IMR-90 (cell line): Measurements from ENCODE around the gene PRM3. TPM values are rescaled to one million over a fixed set of nuclear protein-coding genes. Genes with fewer than 3 reads are reported as not detected.
A peak's percentile ranks its signal among the peaks of the same experiment; 100 is the strongest.

Experiments
- ATAC-seq: fragments of 200-7000 bp; cut with Tn5 transposase; 2 replicates; pipeline ENCODE4 v1.9.1; 2020; ENCODE audit warnings: low read depth, mild to moderate bottlenecking, moderate library complexity
- BruUV-seq: library from RNA; stranded (reverse); fragments of 400-500 nt; replicated peaks from 2 replicates; lab custom pipeline; 2021; lab: Mats Ljungman, UMichigan
- CTCF ChIA-PET: fragments of 300-600 bp; formaldehyde crosslinking; extraction: SDS; loops from one replicate; lab custom pipeline; 2021; ENCODE audit warnings: antibody characterized with exemption; lab: Yijun Ruan, JAX
- POLR2A ChIA-PET: fragments of 300-600 bp; sonication (Branson Sonifier 250); formaldehyde crosslinking; loops from one replicate; lab custom pipeline; 2022; ENCODE audit warnings: antibody characterized with exemption; ENCODE audit not compliant: unreplicated experiment; lab: Charles Lee
- DNase-seq: peaks from one replicate; pipeline ENCODE4 v3.0.0; 2013
- H2AFZ ChIP-seq: replicated peaks from 2 replicates; pipeline ENCODE3; 2013; ENCODE audit warnings: low read length, mild to moderate bottlenecking; ENCODE audit not compliant: poor library complexity
- H2AK5ac ChIP-seq: 2 replicates; pipeline ENCODE4 v1.6.1; 2013; ENCODE audit warnings: low read depth, low read length, inconsistent platforms
- H2AK9ac ChIP-seq: replicated peaks from 2 replicates; pipeline ENCODE3; 2013; ENCODE audit warnings: mild to moderate bottlenecking, low read depth, low read length, moderate library complexity; ENCODE audit not compliant: poor library complexity
- H2BK120ac ChIP-seq: 2 replicates; pipeline ENCODE4 v1.6.1; 2013; ENCODE audit warnings: low read depth, low read length, inconsistent platforms
- H2BK15ac ChIP-seq: 3 replicates; pipeline ENCODE4 v1.6.1; 2013; ENCODE audit warnings: low read depth, low read length, inconsistent platforms
- H2BK20ac ChIP-seq: 2 replicates; pipeline ENCODE4 v1.6.1; 2013; ENCODE audit warnings: low read depth, mild to moderate bottlenecking, inconsistent platforms, low read length, moderate library complexity
- H2BK5ac ChIP-seq: 2 replicates; pipeline ENCODE4 v1.6.1; 2013; ENCODE audit warnings: mild to moderate bottlenecking, low read depth, low read length, inconsistent platforms; ENCODE audit not compliant: poor library complexity, severe bottlenecking
- H3K14ac ChIP-seq: replicated peaks from 2 replicates; pipeline ENCODE4 v1.6.1; 2013; ENCODE audit warnings: low read depth, low read length, inconsistent platforms
- H3K18ac ChIP-seq: 2 replicates; pipeline ENCODE4 v1.6.1; 2013; ENCODE audit warnings: low read depth, low read length, control low read depth
- H3K23ac ChIP-seq: 2 replicates; pipeline ENCODE4 v1.6.1; 2013; ENCODE audit warnings: low read depth, low read length, inconsistent platforms
- H3K27ac ChIP-seq: 2 replicates; pipeline ENCODE4 v1.5.1; 2013; ENCODE audit warnings: mild to moderate bottlenecking, control low read depth, low read length; ENCODE audit not compliant: insufficient read depth
- H3K27me3 ChIP-seq: 2 replicates; pipeline ENCODE4 v1.6.1; 2013; ENCODE audit warnings: low read length; ENCODE audit not compliant: control insufficient read depth, insufficient read depth
- H3K36me3 ChIP-seq: 2 replicates; pipeline ENCODE4 v1.6.1; 2013; ENCODE audit warnings: low read length, mixed read lengths; ENCODE audit not compliant: control insufficient read depth, insufficient read depth
- H3K4ac ChIP-seq: 2 replicates; pipeline ENCODE4 v1.6.1; 2013; ENCODE audit warnings: low read depth, low read length, inconsistent platforms
- H3K4me1 ChIP-seq: 2 replicates; pipeline ENCODE4 v1.6.1; 2013; ENCODE audit warnings: low read length, mixed read lengths; ENCODE audit not compliant: control insufficient read depth, insufficient read depth
- H3K4me2 ChIP-seq: 2 replicates; pipeline ENCODE4 v1.6.1; 2013; ENCODE audit warnings: low read depth, mild to moderate bottlenecking, control low read depth, low read length, moderate library complexity
- H3K4me3 ChIP-seq: 2 replicates; pipeline ENCODE4 v1.5.1; 2013; ENCODE audit warnings: low read depth, mild to moderate bottlenecking, control low read depth, low read length, moderate library complexity; ENCODE audit not compliant: insufficient read depth
- H3K56ac ChIP-seq: 2 replicates; pipeline ENCODE4 v1.6.1; 2013; ENCODE audit warnings: low read length, inconsistent platforms; ENCODE audit not compliant: insufficient read depth; ENCODE audit errors: extremely low read depth
- H3K79me1 ChIP-seq, 2 experiments: 2 replicates each; pipeline ENCODE4 v1.6.1; 2013; ENCODE audit warnings: low read length in 2 of 2, inconsistent platforms in 1 of 2, low read depth in 1 of 2
- H3K9ac ChIP-seq: 2 replicates; pipeline ENCODE4 v1.6.1; 2013; ENCODE audit warnings: low read depth, low read length, control low read depth
- H3K9me1 ChIP-seq: 2 replicates; pipeline ENCODE4 v1.6.1; 2013; ENCODE audit warnings: low read length, inconsistent platforms; ENCODE audit not compliant: insufficient read depth
- H3K9me3 ChIP-seq: 2 replicates; pipeline ENCODE4 v1.6.1; 2013; ENCODE audit warnings: low read length; ENCODE audit not compliant: control insufficient read depth, insufficient read depth
- H4K20me1 ChIP-seq: 2 replicates; pipeline ENCODE4 v1.6.1; 2013; ENCODE audit warnings: low read length, inconsistent platforms; ENCODE audit not compliant: insufficient read depth
- H4K5ac ChIP-seq: 2 replicates; pipeline ENCODE4 v1.6.1; 2013; ENCODE audit warnings: mild to moderate bottlenecking, low read depth, low read length, control low read depth
- H4K8ac ChIP-seq, 2 experiments: 2 replicates each; pipeline ENCODE4 v1.6.1; 2013; ENCODE audit warnings: low read depth in 2 of 2, low read length in 2 of 2, control low read depth in 1 of 2, inconsistent platforms in 1 of 2
- H4K91ac ChIP-seq: 2 replicates; pipeline ENCODE4 v1.6.1; 2013; ENCODE audit warnings: low read depth, low read length, inconsistent platforms; ENCODE audit not compliant: insufficient read depth
- CEBPB ChIP-seq: IDR thresholded peaks from 2 replicates; pipeline ENCODE4 v1.6.1; 2012; ENCODE audit warnings: low read depth, low read length, improper control_type of control experiment
- CTCF ChIP-seq: conservative IDR thresholded peaks from 2 replicates; pipeline ENCODE4 v1.5.1; 2012; ENCODE audit warnings: mild to moderate bottlenecking, low read depth, low read length, improper control_type of control experiment
- FOS ChIP-seq: fragments of 150-350 bp; IDR thresholded peaks from 2 replicates; pipeline ENCODE4 v1.6.1; 2016; ENCODE audit warnings: low read depth, low read length
- MXI1 ChIP-seq: IDR thresholded peaks from 2 replicates; pipeline ENCODE4 v1.6.1; 2012; ENCODE audit warnings: low read depth, mild to moderate bottlenecking, low read length, moderate library complexity, borderline replicate concordance
- RAD21 ChIP-seq: IDR thresholded peaks from 2 replicates; pipeline ENCODE4 v1.6.1; 2012; ENCODE audit warnings: low read length, improper control_type of control experiment
- RCOR1 ChIP-seq: IDR thresholded peaks from 2 replicates; pipeline ENCODE4 v1.6.1; 2012; ENCODE audit warnings: mild to moderate bottlenecking, low read length, improper control_type of control experiment; ENCODE audit not compliant: insufficient replicate concordance
- SMC3 ChIP-seq: fragments of 150-350 bp; IDR thresholded peaks from 2 replicates; pipeline ENCODE4 v1.6.1; 2016; ENCODE audit warnings: low read depth, mild to moderate bottlenecking, antibody characterized with exemption, low read length, moderate library complexity
- WGBS, 2 experiments: methylation state at CpG; one replicate each; pipeline versions ENCODE4 v1.1.5 to v1.1.7; 2013; ENCODE audit warnings: missing lambda C conversion rate in 2 of 2; ENCODE audit not compliant: insufficient read length in 1 of 2; ENCODE audit errors: extremely low coverage in 2 of 2; 5-methylcytosine and 5-hydroxymethylcytosine counted together
- dilution Hi-C: fragments of 300-500 bp; cut with HindIII; formaldehyde crosslinking; loops from one replicate; pipeline ENCODE4 v1.14.3; 2018; ENCODE audit warnings: low sequenced_read_pairs; ENCODE audit not compliant: unreplicated experiment
- in situ Hi-C: fragments of 300-500 bp; cut with MboI; formaldehyde crosslinking; loops from 3 replicates; pipeline ENCODE4 v1.14.3; 2019; ENCODE audit warnings: low sequenced_read_pairs, inconsistent platforms, mixed read lengths
- intact Hi-C: fragments of 100-400 bp; cut with micrococcal nuclease; formaldehyde crosslinking; loops from 2 replicates; pipeline ENCODE4 v1.10.0; 2022
- polyA plus RNA-seq, 3 experiments: library from polyadenylated mRNA; depleted of rRNA; stranded (reverse); fragments of >200 nt; gene quantifications; 2 replicates each; pipeline ENCODE4 v1.2.3, GENCODE V29; 2012; ENCODE audit warnings: low replicate concordance in 1 of 3
- total RNA-seq: library from RNA; depleted of rRNA; stranded (reverse); fragments of >200 nt; gene quantifications from 2 replicates; pipeline ENCODE4 v1.2.3, GENCODE V29; 2012

The PRM3 gene
- total and polyA plus RNA-seq, 2 of the 4 experiments (the other 2 are of a cell fraction) = not detected

DNA sequence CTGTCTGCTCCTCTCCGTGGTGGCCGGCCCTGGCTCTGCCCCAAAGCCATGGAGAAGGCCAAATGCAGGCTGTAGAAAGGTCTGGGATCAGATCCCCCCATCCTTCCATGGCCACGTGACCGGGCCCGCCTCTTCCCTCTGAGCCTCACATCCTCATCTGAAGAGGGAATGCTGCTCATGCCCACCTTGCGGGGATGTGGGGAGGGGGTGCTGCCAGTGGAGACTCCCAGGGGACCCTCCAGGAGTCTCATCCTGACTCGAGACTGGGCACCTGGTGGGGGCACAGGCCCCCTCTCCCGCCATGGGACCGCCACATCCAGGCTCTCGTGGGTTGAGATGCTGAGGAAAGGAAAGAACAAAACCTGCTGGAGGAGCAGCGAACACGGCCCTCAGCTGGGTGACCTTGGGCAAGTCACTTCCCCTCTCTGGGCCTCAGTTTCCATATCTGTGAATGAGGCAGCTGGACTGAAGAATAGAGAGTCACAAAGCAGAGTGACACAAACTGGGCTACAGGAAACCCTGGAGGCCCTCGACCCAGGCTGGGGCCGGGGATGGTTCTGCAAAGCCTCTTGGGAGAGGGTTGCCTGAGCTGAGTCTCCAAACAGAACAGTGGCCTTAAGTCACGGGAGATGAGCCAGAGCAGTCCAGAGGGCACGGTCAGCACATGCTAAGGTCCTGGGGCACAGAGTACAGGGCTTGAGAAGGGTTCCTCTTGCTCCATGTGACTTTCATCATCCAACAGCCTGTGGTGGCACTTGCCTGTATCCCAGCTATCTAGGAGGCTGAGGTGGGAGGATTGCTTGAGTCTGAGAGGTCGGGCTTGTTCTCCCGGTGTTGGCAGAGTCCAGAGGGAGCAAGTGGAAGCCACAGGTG is 47.5 kb downstream of the PRM3 start:
- H2AK5ac ChIP-seq = peak overlapping the region; percentile 39; the same call in 1 of the 2 replicates
- dilution Hi-C loops = no loop called here
- H3K4me2 ChIP-seq = 0 out of 2 replicates have a peak overlapping the region, but pooled peaks have one; percentile 36

More for the DNA sequence above, 47.5 kb downstream of the PRM3 start:
- TF ChIP-seq RAD21 = no peak
- TF ChIP-seq MXI1 = no peak
- TF ChIP-seq CTCF = no peak
- TF ChIP-seq SMC3 = no peak
- no peak for TF ChIP-seq FOS
- TF ChIP-seq CEBPB = no peak
- no peak for TF ChIP-seq RCOR1
- BruUV-seq = no TSS peak
- 0 out of 2 replicates have a peak, but pooled peaks cover 2% of the 10 kb centered on the region for H3K4me1 ChIP-seq
- H3K27ac ChIP-seq = no peak overlapping the region
- no peak for ATAC-seq
- H4K91ac ChIP-seq = no peak overlapping the region
- no peak overlapping the region for H2BK5ac ChIP-seq
- no peak overlapping the region for H3K4me3 ChIP-seq
- no peak for DNase-seq
- intact Hi-C loops (no loop called here), in situ Hi-C loops (no loop called here)
- H3K56ac ChIP-seq = no peak overlapping the region
- H3K27me3 ChIP-seq = no peaks in the 10 kb centered on the region; the same call in 1 of the 2 replicates
- no peak overlapping the region for H3K23ac ChIP-seq
- peak overlapping the region; percentile 55 for H2AK9ac ChIP-seq
- no peaks in the 10 kb centered on the region for H3K36me3 ChIP-seq
- POLR2A ChIA-PET = no interaction called here
- H2BK120ac ChIP-seq = no peak overlapping the region
- no peak overlapping the region; the same call in 1 of the 2 replicates for H3K4ac ChIP-seq
- H3K79me1 ChIP-seq = no peaks in the 10 kb centered on the region
- H4K5ac ChIP-seq = 0 out of 2 replicates have a peak overlapping the region, but pooled peaks have one; percentile 4
- no peak overlapping the region for H3K9ac ChIP-seq
- 100% methylated on average over 2 of the region's 18 CpGs; no CpG with 5 or more reads in 1 of the 2 experiments for WGBS, 2 experiments
- no peak overlapping the region for H2BK20ac ChIP-seq
- H3K18ac ChIP-seq = no peak overlapping the region; the same call in 1 of the 2 replicates
- no peaks in the 10 kb centered on the region for H4K20me1 ChIP-seq
- no peak overlapping the region for H4K8ac ChIP-seq
- CTCF ChIA-PET = no interaction called here
- no peaks in the 10 kb centered on the region for H3K9me1 ChIP-seq
- no peaks in the 10 kb centered on the region for H3K9me3 ChIP-seq
- H3K14ac ChIP-seq = no peak overlapping the region; the same call in 1 of the 2 replicates
- no peak overlapping the region for H2BK15ac ChIP-seq
- peak overlapping the region; percentile 81 for H2AFZ ChIP-seq
